ENCODE results near the gene CHPF2.

CHPF2 gene

GRCh38 chr7:151205730-151206129 lies 26.6 kb upstream of the CHPF2 start:
- ChIA-PET CTCF (no interaction called here), POLR2A (ENCODE audit: low non-redundant PET) (no interaction called here)

GRCh38 chr7:151206914-151207313 lies 25.4 kb upstream of the CHPF2 start:
- no peak overlapping the region for H3K27ac ChIP-seq
- DNase-seq (ENCODE audit: low spot score), result no peak
- CTCF ChIA-PET, result no interaction called here
- POLR2A ChIA-PET (ENCODE audit: low non-redundant PET), result no interaction called here
- no peak for TF ChIP-seq CTCF (conservative IDR thresholded peaks at IDR 0.05; ENCODE audit: low read depth)

More at GRCh38 chr7:151205730-151206129, 26.6 kb upstream of the CHPF2 start:
- no peak for DNase-seq (ENCODE audit: low spot score)
- no peak overlapping the region for H3K27ac ChIP-seq
- TF ChIP-seq CTCF (conservative IDR thresholded peaks at IDR 0.05; ENCODE audit: low read depth), result no peak

- no peak for DNase-seq (ENCODE audit: low spot score)
- ChIA-PET POLR2A (ENCODE audit: low non-redundant PET) (no interaction called here), CTCF (no interaction called here)
- no peak for TF ChIP-seq CTCF (conservative IDR thresholded peaks at IDR 0.05; ENCODE audit: low read depth)
- H3K27ac ChIP-seq, result no peak overlapping the region
These were observed 25.0 kb upstream of the CHPF2 start for GRCh38 chr7:151207315-151207714.

- TF ChIP-seq CTCF (conservative IDR thresholded peaks at IDR 0.05; ENCODE audit: low read depth), result no peak
- POLR2A ChIA-PET (ENCODE audit: low non-redundant PET), result no interaction called here
- DNase-seq (ENCODE audit: low spot score), result no peak
- H3K27ac ChIP-seq, result no peak overlapping the region
- CTCF ChIA-PET, result no interaction called here
These were observed 24.5 kb upstream of the CHPF2 start for GRCh38 chr7:151207804-151208203.

- ChIA-PET CTCF (no interaction called here), POLR2A (ENCODE audit: low non-redundant PET) (no interaction called here)
- DNase-seq (ENCODE audit: low spot score), result no peak
- TF ChIP-seq CTCF (conservative IDR thresholded peaks at IDR 0.05; ENCODE audit: low read depth), result no peak
- no peak overlapping the region for H3K27ac ChIP-seq
These were observed 23.9 kb upstream of the CHPF2 start for GRCh38 chr7:151208253-151208862.

GRCh38 chr7:151209588-151209987 lies 22.7 kb upstream of the CHPF2 start:
- no peak for DNase-seq (ENCODE audit: low spot score)
- H3K27ac ChIP-seq, result no peak overlapping the region
- ChIA-PET CTCF (no interaction called here), POLR2A (ENCODE audit: low non-redundant PET) (no interaction called here)
- no peak for TF ChIP-seq CTCF (conservative IDR thresholded peaks at IDR 0.05; ENCODE audit: low read depth)

All from RWPE1 (cell line).